Esophagus muscularis mucosa (tissue), 4 donors: Measurements from ENCODE around the gene ZNF385C.

Source experiments
- CTCF ChIP-seq, 3 experiments: fragments of 200-600 bp in 2 of 3; fragments of 450-650 bp in 1 of 3; sonication (generic) in 2 of 3; IDR thresholded peaks; one replicate each; pipeline ENCODE4 v1.5.1; 2017 to 2019; ENCODE audit warnings: antibody characterized with exemption in 3 of 3, mild to moderate bottlenecking in 2 of 3, moderate library complexity in 1 of 3
- EP300 ChIP-seq: sonication (generic); formaldehyde crosslinking; IDR thresholded peaks from one replicate; pipeline ENCODE4 v1.6.1; 2017; ENCODE audit warnings: antibody characterized with exemption
- POLR2AphosphoS5 ChIP-seq, 2 donors: sonication (generic); formaldehyde crosslinking; IDR thresholded peaks; one replicate each; pipeline ENCODE4 v1.6.1; 2017; ENCODE audit warnings: antibody characterized with exemption in 2 of 2

DNA sequence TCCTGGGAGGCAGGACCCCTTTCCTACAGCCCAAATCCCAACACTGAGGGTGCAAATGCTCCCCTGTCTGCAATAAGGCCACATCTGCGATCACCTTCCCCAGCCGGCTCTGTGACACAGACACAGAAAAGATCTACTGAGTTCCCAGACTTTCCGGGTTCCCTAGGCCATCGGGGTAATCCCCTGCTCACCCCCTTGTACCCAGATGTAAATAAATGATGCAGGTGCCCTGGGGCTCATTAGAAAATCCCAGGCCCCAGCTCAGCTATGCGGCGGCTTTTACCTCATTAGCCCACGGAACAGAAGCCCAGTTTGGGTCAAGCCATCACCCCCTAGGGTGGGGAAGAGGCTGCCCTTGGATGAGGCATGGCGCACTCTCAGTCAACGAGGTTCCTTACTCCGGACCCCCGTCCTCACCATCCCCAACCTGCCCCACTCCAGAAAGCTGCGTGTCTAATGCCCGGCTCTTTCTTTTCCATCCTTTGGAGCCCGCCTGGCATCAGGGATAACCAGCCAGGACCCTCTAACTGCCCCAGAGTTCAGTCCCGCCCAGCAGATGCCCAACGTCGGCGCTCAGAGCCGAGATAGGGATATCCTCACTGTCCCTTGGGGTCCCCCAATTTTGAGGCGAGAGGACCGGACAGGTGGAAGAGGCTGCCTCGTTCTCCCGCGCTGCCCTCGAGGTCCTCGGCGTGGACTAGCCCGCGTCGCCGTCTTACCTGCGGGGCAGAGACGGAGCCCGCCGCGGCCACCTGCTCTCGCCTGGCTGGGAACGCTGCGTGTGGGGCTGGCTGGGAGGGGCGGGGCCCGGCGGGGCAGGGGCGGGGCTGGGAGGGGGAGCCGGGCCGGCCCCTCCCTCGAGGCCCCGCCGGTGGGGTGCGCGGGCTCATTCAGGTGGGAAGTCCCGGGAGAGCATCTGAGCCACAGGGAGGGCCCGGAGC lies at the start of gene ZNF385C:
- no peak for TF ChIP-seq CTCF (IDR thresholded peaks at IDR 0.05)
- TF ChIP-seq POLR2AphosphoS5 (IDR thresholded peaks at IDR 0.05): no peak
- no peak for TF ChIP-seq EP300
